Neutrophil (primary cell): ENCODE data around the gene PALD1.

Source experiments
- H3K27ac ChIP-seq: fragments of 200-600 bp; sonication (generic); 2 replicates; pipeline ENCODE4 v1.5.1; 2016; ENCODE audit warnings: mild to moderate bottlenecking, moderate library complexity
- H3K27me3 ChIP-seq: fragments of 200-600 bp; sonication (generic); 2 replicates; pipeline ENCODE4 v1.6.0; 2016; ENCODE audit warnings: mild to moderate bottlenecking
- H3K36me3 ChIP-seq: fragments of 200-600 bp; sonication (generic); 2 replicates; pipeline ENCODE4 v1.5.1; 2017
- H3K4me1 ChIP-seq, 2 experiments: fragments of 200-600 bp in 1 of 2; sonication (generic) in 1 of 2; 1 replicate in 1 of 2; 2 replicates in 1 of 2; pipeline versions ENCODE4 v1.5.1 to v1.6.1; 2013 to 2016; ENCODE audit warnings: low read depth in 1 of 2, low read length in 1 of 2, mild to moderate bottlenecking in 1 of 2, moderate library complexity in 1 of 2; ENCODE audit not compliant: control insufficient read depth in 1 of 2, insufficient read depth in 1 of 2
- H3K4me3 ChIP-seq, 2 experiments: fragments of 200-600 bp in 1 of 2; sonication (generic) in 1 of 2; 1 replicate in 1 of 2; 2 replicates in 1 of 2; pipeline ENCODE4 v1.5.1; 2013 to 2016; ENCODE audit warnings: low read depth in 1 of 2, low read length in 1 of 2, mild to moderate bottlenecking in 1 of 2, moderate library complexity in 1 of 2
- H3K9me3 ChIP-seq: fragments of 200-600 bp; sonication (generic); 2 replicates; pipeline ENCODE4 v1.5.1; 2016
- TF ChIP-seq, protein P1 (sequence below): fragments of 200-600 bp; sonication (generic); IDR thresholded peaks from 2 replicates; pipeline ENCODE4 v1.5.1; 2016; ENCODE audit warnings: antibody characterized with exemption

PALD1 gene

DNA sequence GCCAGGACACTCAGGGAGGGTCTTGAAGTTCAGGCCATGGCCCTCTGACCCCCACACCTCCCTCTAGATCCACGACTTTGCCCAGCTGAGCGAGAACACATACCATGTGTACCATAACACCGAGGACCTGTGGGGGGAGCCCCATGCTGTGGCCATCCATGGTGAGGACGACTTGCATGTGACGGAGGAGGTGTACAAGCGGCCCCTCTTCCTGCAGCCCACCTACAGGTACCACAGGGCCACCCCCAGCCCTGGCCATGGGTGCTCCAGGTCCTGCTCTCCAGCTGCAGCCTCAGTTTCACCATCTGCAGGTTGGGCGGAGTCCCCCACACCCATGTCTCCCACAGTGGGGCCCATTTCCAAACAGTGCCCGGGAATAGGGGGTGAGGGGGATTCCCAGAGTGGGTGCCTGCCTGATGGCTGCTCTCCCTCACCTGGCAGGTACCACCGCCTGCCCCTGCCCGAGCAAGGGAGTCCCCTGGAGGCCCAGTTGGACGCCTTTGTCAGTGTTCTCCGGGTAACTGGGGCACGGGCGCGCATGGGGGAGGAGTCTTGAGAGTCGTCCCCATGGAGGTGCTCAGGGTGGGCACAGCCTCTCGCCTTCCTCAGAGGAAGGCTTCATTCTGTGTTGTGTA lies 54.1 kb downstream of the PALD1 start:
- Histone ChIP-seq H3K36me3 (no peaks in the 10 kb centered on the region), H3K27ac (no peak overlapping the region), H3K4me3 (no peak overlapping the region), H3K4me1 (no peaks in the 10 kb centered on the region), H3K9me3 (no peaks in the 10 kb centered on the region), H3K27me3 (no peaks in the 10 kb centered on the region)
- TF ChIP-seq, protein P1, sequence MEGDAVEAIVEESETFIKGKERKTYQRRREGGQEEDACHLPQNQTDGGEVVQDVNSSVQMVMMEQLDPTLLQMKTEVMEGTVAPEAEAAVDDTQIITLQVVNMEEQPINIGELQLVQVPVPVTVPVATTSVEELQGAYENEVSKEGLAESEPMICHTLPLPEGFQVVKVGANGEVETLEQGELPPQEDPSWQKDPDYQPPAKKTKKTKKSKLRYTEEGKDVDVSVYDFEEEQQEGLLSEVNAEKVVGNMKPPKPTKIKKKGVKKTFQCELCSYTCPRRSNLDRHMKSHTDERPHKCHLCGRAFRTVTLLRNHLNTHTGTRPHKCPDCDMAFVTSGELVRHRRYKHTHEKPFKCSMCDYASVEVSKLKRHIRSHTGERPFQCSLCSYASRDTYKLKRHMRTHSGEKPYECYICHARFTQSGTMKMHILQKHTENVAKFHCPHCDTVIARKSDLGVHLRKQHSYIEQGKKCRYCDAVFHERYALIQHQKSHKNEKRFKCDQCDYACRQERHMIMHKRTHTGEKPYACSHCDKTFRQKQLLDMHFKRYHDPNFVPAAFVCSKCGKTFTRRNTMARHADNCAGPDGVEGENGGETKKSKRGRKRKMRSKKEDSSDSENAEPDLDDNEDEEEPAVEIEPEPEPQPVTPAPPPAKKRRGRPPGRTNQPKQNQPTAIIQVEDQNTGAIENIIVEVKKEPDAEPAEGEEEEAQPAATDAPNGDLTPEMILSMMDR = no peak

DNA sequence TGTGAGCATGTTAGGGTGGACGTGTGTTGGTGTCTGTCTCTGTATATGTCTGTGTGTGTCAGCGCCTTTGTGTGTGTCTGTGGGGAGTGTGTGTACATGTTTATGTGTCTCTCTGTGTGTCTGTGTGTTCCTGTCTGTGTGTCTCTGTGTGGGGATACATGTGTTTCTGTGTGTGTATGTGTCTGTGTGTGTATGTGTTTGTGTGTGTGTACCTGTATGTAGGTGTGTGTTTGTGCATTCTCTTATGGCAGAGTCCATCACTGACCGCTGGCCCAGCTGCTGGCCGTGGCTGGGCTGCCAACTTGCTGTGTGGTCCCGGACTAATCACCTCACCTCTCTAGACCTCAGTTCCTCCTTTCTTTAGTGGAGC lies 54.6 kb downstream of the PALD1 start:
- H3K27me3 ChIP-seq = no peaks in the 10 kb centered on the region
- H3K4me1 ChIP-seq = no peaks in the 10 kb centered on the region
- TF ChIP-seq, protein P1 = no peak
- no peaks in the 10 kb centered on the region for H3K9me3 ChIP-seq
- H3K4me3 ChIP-seq = no peak overlapping the region
- H3K27ac ChIP-seq = no peak overlapping the region
- no peaks in the 10 kb centered on the region for H3K36me3 ChIP-seq

DNA sequence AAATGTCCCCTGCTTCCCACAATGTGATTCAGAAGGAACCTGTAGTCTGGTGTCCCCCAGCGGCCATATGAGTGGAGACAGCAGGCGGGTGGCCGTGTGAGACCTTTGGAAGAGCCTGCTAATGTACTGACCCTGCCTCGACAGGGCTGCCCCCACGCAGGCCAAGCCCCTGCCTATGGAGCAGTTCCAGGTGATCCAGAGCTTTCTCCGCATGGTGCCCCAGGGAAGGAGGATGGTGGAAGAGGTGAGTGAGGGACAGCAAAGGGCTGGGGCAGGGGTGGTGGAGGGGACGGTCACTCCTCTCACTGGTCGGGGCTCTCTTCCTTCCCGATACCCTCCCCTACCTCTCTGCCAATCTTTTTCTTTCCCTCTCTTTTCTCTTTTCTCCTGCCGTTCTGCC lies 55.7 kb downstream of the PALD1 start:
- Histone ChIP-seq H3K4me3 (no peak overlapping the region), H3K4me1 (no peaks in the 10 kb centered on the region), H3K27ac (no peak overlapping the region), H3K9me3 (no peaks in the 10 kb centered on the region), H3K36me3 (no peaks in the 10 kb centered on the region), H3K27me3 (no peaks in the 10 kb centered on the region)
- TF ChIP-seq, protein P1 = no peak

DNA sequence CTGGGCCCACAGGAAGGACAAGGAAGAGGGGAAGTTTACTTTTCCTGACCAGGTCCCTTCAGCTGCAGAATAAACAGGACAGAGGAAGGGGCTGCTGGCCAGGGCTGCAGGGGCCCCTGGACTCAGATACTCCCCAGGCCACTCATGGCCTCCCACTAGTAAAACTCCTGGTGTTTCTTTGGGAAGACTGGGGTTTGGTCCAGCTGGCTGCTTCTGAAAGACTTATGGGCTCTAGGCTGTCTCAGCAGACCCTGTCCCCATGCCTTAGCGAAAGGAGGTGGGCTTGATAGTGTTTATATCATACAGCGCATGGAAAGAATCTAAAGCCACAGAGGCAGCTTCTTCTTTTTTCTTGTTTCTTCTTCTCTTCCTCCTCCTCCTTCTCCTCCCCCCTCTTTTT lies 56.4 kb downstream of the PALD1 start:
- Histone ChIP-seq H3K9me3 (no peaks in the 10 kb centered on the region), H3K36me3 (no peaks in the 10 kb centered on the region), H3K4me1 (no peaks in the 10 kb centered on the region), H3K27me3 (no peaks in the 10 kb centered on the region), H3K27ac (no peak overlapping the region), H3K4me3 (no peak overlapping the region)
- TF ChIP-seq, protein P1 = no peak

DNA sequence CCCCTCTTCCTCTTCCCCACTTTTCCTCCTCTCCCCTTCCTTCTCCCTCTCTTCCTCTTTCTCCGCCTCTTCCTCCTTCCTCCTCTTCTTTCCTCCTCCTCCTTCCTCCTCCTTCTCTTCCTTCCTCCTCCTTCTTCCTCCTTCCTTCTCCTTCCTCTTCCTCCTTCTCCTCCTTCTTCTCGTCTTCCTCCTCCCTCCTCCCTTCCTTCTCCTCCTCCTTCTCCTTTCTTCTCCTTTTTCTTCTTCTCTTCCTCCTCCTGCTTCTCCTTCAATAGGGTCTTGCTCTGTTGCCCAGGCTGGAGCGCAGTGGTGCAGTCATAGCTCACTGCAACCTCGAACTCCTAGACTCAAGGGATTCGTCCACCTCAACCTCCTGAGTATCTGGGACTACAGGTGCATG lies 56.9 kb downstream of the PALD1 start:
- no peaks in the 10 kb centered on the region for H3K4me1 ChIP-seq
- TF ChIP-seq, protein P1 = no peak
- no peaks in the 10 kb centered on the region for H3K9me3 ChIP-seq
- H3K27ac ChIP-seq = no peak overlapping the region
- no peaks in the 10 kb centered on the region for H3K27me3 ChIP-seq
- no peaks in the 10 kb centered on the region for H3K36me3 ChIP-seq
- no peak overlapping the region for H3K4me3 ChIP-seq
